GM12874 (cell line): ENCODE results near the gene C4orf50.

Experiments used
- CTCF ChIP-seq: IDR thresholded peaks from 2 replicates; pipeline ENCODE4 v1.5.1; 2011; ENCODE audit warnings: low read depth, mild to moderate bottlenecking, control low read depth, low read length, moderate library complexity; ENCODE audit not compliant: insufficient read depth

The C4orf50 gene

GRCh38 chr4:5921981-5922380 is 96.2 kb downstream of the C4orf50 start:
- no peak for TF ChIP-seq CTCF

- no peak for TF ChIP-seq CTCF
Observed at GRCh38 chr4:5921101-5921980, 96.9 kb downstream of the C4orf50 start.

- no peak for TF ChIP-seq CTCF
Observed at GRCh38 chr4:5919571-5919970, 98.7 kb downstream of the C4orf50 start.

GRCh38 chr4:5919044-5919443 is 99.2 kb downstream of the C4orf50 start:
- TF ChIP-seq CTCF: no peak

GRCh38 chr4:5918331-5918985 is 99.8 kb downstream of the C4orf50 start:
- TF ChIP-seq CTCF: no peak

- TF ChIP-seq CTCF: no peak
Observed at GRCh38 chr4:5917672-5918071, 100.6 kb downstream of the C4orf50 start.

- no peak for TF ChIP-seq CTCF
Observed at GRCh38 chr4:5916229-5916628, 102.0 kb downstream of the C4orf50 start.
